Progenitor cell of endocrine pancreas (in vitro differentiated cells): ENCODE results near the gene PLCD1. TPM values are rescaled to one million over a fixed set of nuclear protein-coding genes. Genes with fewer than 3 reads are reported as not detected.
A peak's percentile ranks its signal among the peaks of the same experiment; 100 is the strongest.

Source experiments
- DNase-seq: peaks from one replicate; pipeline ENCODE4 v3.0.0; 2021; ENCODE audit warnings: low spot score; ENCODE audit not compliant: unreplicated experiment
- H3K27ac Mint-ChIP-seq: 2 replicates; pipeline ENCODE4 v1.8.0; 2021; ENCODE audit warnings: mild to moderate bottlenecking, moderate library complexity, mixed read lengths
- H3K27me3 Mint-ChIP-seq: 2 replicates; pipeline ENCODE4 v1.8.0; 2021; ENCODE audit warnings: mixed read lengths
- H3K36me3 Mint-ChIP-seq: 2 replicates; pipeline ENCODE4 v1.8.0; 2022; ENCODE audit warnings: mixed read lengths; ENCODE audit not compliant: insufficient read depth
- H3K4me1 Mint-ChIP-seq: 2 replicates; pipeline ENCODE4 v1.8.0; 2021; ENCODE audit warnings: low read depth, mixed read lengths
- H3K4me3 Mint-ChIP-seq: 2 replicates; pipeline ENCODE4 v1.8.0; 2021; ENCODE audit warnings: low read depth, mild to moderate bottlenecking, moderate library complexity, mixed read lengths
- H3K9me3 Mint-ChIP-seq: 2 replicates; pipeline ENCODE4 v1.8.0; 2021; ENCODE audit warnings: low read depth, mixed read lengths
- CTCF ChIP-seq: fragments of 200-600 bp; sonication (generic); IDR thresholded peaks from one replicate; pipeline ENCODE4 v1.5.0; 2021; ENCODE audit warnings: antibody characterized with exemption, mild to moderate bottlenecking; ENCODE audit not compliant: unreplicated experiment
- total RNA-seq: library from RNA; stranded (reverse); gene quantifications from 2 replicates; pipeline ENCODE4 v1.2.1, GENCODE V29; 2021

Gene PLCD1
- total RNA-seq, 1 donor from 2014 or later, result 30.0 TPM

GRCh38 chr3:38028621-38029361 is 651 bp downstream of the PLCD1 start:
- Mint-ChIP-seq H3K4me3 (peak overlapping the region; percentile 71), H3K9me3 (no peaks in the 10 kb centered on the region), H3K36me3 (peaks cover 2% of the 10 kb centered on the region), H3K4me1 (peaks cover 12% of the 10 kb centered on the region), H3K27ac (no peak overlapping the region), H3K27me3 (peaks cover 37% of the 10 kb centered on the region)
- TF ChIP-seq CTCF, result no peak
- no peak for DNase-seq

DNA sequence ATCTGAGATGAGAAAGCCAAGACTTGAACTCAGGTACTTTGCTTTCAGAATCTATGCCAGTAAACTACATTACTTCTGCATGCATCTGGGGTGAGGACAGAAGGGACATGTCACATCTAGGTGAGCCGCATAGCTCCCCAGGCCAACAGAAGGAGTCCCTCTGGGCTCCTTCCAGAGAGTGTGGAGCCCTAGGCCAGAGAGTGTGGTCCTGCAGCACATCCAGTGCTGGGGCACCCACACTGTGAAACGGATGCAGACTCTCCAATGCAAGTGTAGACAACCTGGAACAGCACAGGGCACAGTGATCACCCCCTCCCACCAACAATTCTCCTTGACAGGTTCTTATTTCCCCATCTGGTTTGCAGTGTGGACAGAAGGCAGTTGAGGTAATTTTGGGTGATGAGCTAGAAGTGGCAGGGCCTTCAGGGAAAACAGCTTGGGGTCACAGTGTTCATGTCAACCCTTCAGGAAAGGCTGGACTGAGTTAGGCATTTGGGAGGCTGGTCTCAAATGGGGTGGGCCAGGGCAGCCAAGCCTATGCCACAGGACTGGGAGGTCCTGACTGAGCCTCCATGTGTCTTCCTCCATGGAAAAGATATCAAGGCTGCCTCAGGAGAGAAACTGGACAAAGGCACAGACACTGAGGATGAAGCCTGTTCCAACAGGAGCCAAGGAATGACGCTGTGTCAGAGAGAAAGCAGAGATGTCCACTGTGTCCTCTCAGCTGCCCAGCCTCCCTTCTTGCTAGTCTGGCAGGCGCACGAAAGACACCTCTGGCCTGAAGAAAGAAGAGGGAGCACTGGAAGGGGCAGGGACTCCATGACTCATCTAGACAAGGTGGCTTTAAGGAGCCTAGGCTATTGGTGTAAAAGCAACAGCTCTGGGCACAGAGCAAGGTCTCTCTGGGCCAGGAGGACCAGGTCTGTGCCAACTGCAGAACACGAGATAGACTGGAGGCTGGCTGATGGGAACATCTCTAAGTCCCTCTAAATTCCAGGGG is 1.7 kb downstream of the PLCD1 start:
- Mint-ChIP-seq H3K27ac (no peak overlapping the region), H3K9me3 (no peaks in the 10 kb centered on the region), H3K27me3 (peaks cover 34% of the 10 kb centered on the region), H3K4me1 (peaks cover 17% of the 10 kb centered on the region), H3K4me3 (peak overlapping the region; percentile 71), H3K36me3 (peaks cover 2% of the 10 kb centered on the region)
- no peak for DNase-seq
- TF ChIP-seq CTCF, result no peak

- no peak for TF ChIP-seq CTCF
- no peak for DNase-seq
- Mint-ChIP-seq H3K27me3 (peaks cover 31% of the 10 kb centered on the region), H3K9me3 (no peaks in the 10 kb centered on the region), H3K4me1 (peaks cover 17% of the 10 kb centered on the region), H3K27ac (no peak overlapping the region), H3K36me3 (peaks cover 2% of the 10 kb centered on the region), H3K4me3 (no peak overlapping the region)
These were observed 2.6 kb downstream of the PLCD1 start for GRCh38 chr3:38026856-38027255.

DNA sequence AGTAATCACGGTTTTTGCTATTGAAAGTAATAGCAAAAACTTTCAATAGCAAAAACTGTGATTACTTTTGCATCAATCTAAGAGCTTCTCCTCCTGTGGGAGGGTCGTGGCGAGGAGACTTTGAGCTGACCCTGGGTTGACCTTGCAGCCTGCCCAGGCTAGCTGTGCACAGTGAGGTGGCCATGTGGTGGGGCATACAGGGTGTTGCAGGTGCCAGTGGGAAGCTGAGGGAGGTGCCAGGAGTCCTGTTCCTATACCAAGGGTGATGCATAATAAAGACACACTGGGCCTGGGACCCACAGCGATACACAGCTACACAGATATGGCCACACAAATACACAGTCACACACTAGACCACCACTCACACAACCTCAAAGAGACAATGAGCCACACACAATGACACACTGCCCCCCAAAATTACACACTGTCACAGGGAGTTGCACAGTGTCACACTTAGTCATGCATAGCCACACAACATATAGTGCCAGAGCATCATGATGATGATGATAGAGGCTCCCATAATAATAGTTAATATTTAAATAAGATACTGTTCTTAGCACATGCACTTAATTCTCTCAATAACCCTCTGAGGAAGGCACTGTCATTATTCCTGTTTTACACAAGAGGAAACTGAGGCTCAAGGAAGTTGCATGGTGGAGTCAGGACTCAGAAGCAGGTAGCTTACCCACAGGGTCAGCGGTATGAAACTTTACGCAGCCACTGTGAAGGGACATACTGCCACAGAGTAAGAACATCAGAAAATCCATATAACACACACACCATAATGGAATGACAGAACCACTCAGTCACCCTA is 6.3 kb downstream of the PLCD1 start:
- H3K27ac Mint-ChIP-seq, result peak overlapping the region; percentile 98

More for the DNA sequence above, 6.3 kb downstream of the PLCD1 start:
- peak overlapping the region; percentile 88 for H3K4me3 Mint-ChIP-seq
- H3K36me3 Mint-ChIP-seq, result peaks cover 7% of the 10 kb centered on the region
- DNase-seq, result no peak
- peaks cover 19% of the 10 kb centered on the region for H3K27me3 Mint-ChIP-seq
- TF ChIP-seq CTCF, result no peak
- peaks cover 9% of the 10 kb centered on the region for H3K4me1 Mint-ChIP-seq
- no peaks in the 10 kb centered on the region for H3K9me3 Mint-ChIP-seq
